Kidney (tissue), 14 donors: ENCODE data around the gene PODNL1. TPM values are rescaled to one million over a fixed set of nuclear protein-coding genes. Genes with fewer than 3 reads are reported as not detected.
"Not testable (repeated sequence)": the region's sequence is repeated elsewhere in the genome, so short reads cannot be mapped to it uniquely, and the experiment has no call there.

Experiments
- DNase-seq, 5 donors: peaks; one replicate each; pipeline ENCODE4 v3.0.0-alpha.2; 2013 to 2020
- FAIRE-seq: peaks from 2 replicates; lab custom pipeline; 2012; peaks lifted over from hg19 to GRCh38; lab: Jason Lieb, UNC
- H3K27ac ChIP-seq, 2 donors: one replicate each; pipeline ENCODE4 v1.7.0; 2013; ENCODE audit warnings: low read depth in 2 of 2, low read length in 2 of 2, inconsistent platforms in 1 of 2
- H3K27me3 ChIP-seq: one replicate; pipeline ENCODE4 v1.7.1; 2013; ENCODE audit warnings: low read length, inconsistent platforms; ENCODE audit not compliant: control insufficient read depth, insufficient read depth
- H3K36me3 ChIP-seq, 3 donors: one replicate each; pipeline versions ENCODE4 v1.7.0 to v1.7.1; 2013; ENCODE audit warnings: low read length in 3 of 3, control low read depth in 1 of 3, inconsistent platforms in 1 of 3; ENCODE audit not compliant: insufficient read depth in 3 of 3, control insufficient read depth in 2 of 3
- H3K4me1 ChIP-seq, 3 donors: one replicate each; pipeline versions ENCODE4 v1.7.0 to v1.7.1; 2013; ENCODE audit warnings: low read length in 3 of 3, inconsistent platforms in 1 of 3, low read depth in 1 of 3; ENCODE audit not compliant: control insufficient read depth in 2 of 3, insufficient read depth in 2 of 3
- H3K4me3 ChIP-seq, 3 donors: one replicate each; pipeline versions ENCODE4 v1.7.0 to v1.8.1; 2013; ENCODE audit warnings: low read length in 3 of 3, control low read depth in 1 of 3, inconsistent platforms in 1 of 3
- H3K9ac ChIP-seq, 3 donors: one replicate each; pipeline versions ENCODE4 v1.7.0 to v1.7.1; 2013; ENCODE audit warnings: low read length in 3 of 3, control low read depth in 1 of 3, inconsistent platforms in 1 of 3
- H3K9me3 ChIP-seq, 3 donors: one replicate each; pipeline versions ENCODE4 v1.7.0 to v1.7.1; 2013; ENCODE audit warnings: low read length in 3 of 3, control low read depth in 1 of 3, inconsistent platforms in 1 of 3; ENCODE audit not compliant: control insufficient read depth in 2 of 3, insufficient read depth in 1 of 3
- intact Hi-C: fragments of 100-400 bp; cut with DNase I; formaldehyde crosslinking; loops from one replicate; pipeline ENCODE4 v1.11.1; 2022
- polyA plus RNA-seq: library from polyadenylated mRNA; stranded (reverse); fragments of 350-450 nt; fragmentation: Illumina TruSeq; extraction: RNeasy Lipid Tissue Mini Kit (QIAGEN cat#74804); gene quantifications from one replicate; pipeline ENCODE4 v1.2.3, GENCODE V29; 2014; ENCODE audit warnings: low read depth, low replicate concordance; ENCODE audit not compliant: insufficient read depth
- total RNA-seq: library from RNA; stranded (reverse); fragmentation: NEBNext Ultra II Directional; extraction: Animal tissue kit (Norgen Biotek cat#: 25700); gene quantifications from one replicate; pipeline ENCODE4 v1.2.1, GENCODE V29; 2021
- TF ChIP-seq, protein P1 (sequence below): IDR thresholded peaks from 3 replicates; pipeline ENCODE4 v1.5.1; 2012; ENCODE audit warnings: mild to moderate bottlenecking, moderate library complexity, borderline replicate concordance; ENCODE audit not compliant: insufficient read depth; ENCODE audit errors: extremely low read depth
- donor health status: control.
- donor health status: control.
- donor health status: control.
- donor health status: control.
- donor health status: control.
- donor health status: DM: yes; HTN: yes; CAD: no.
- donor health status: Normal renal cell carcinoma (clear cell type).

Gene PODNL1
- total and polyA plus RNA-seq, 2 donors from 2014 or later, result 3.0 TPM; not detected in 1

DNA sequence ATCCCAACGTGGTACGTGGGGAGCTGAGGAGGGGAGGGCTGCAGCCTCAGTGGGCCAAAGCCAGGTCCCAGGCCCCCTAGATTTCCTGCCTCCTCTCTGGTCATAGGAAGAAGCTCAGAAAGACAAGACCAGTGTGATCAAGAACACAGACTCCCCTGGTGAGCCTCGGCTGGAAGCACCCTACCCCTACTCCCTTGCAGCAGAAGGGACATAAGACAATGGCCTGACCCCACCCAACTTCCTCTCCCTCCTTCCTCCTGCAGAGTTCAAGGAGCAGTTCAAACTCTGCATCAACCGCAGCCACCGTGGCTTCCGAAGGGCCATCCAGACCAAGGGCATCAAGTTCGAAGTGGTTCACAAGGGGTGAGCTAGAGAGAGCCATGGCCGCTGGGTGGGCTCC lies 11.5 kb downstream of the PODNL1 start:
- Histone ChIP-seq H3K36me3 (peaks cover 5 to 13% (median 13%) of the 10 kb centered on the region in 3 donors), H3K9me3 (no peaks in the 10 kb centered on the region), H3K27ac (peak overlapping the region in 1 of 2 donors; percentile 11), H3K27me3 (no peaks in the 10 kb centered on the region), H3K4me1 (no peaks in the 10 kb centered on the region), H3K4me3 (no peak overlapping the region), H3K9ac (no peak overlapping the region)
- TF ChIP-seq, protein P1, sequence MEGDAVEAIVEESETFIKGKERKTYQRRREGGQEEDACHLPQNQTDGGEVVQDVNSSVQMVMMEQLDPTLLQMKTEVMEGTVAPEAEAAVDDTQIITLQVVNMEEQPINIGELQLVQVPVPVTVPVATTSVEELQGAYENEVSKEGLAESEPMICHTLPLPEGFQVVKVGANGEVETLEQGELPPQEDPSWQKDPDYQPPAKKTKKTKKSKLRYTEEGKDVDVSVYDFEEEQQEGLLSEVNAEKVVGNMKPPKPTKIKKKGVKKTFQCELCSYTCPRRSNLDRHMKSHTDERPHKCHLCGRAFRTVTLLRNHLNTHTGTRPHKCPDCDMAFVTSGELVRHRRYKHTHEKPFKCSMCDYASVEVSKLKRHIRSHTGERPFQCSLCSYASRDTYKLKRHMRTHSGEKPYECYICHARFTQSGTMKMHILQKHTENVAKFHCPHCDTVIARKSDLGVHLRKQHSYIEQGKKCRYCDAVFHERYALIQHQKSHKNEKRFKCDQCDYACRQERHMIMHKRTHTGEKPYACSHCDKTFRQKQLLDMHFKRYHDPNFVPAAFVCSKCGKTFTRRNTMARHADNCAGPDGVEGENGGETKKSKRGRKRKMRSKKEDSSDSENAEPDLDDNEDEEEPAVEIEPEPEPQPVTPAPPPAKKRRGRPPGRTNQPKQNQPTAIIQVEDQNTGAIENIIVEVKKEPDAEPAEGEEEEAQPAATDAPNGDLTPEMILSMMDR, result no peak
- intact Hi-C loops, result no loop called here
- no peak for DNase-seq
- no peak for FAIRE-seq

DNA sequence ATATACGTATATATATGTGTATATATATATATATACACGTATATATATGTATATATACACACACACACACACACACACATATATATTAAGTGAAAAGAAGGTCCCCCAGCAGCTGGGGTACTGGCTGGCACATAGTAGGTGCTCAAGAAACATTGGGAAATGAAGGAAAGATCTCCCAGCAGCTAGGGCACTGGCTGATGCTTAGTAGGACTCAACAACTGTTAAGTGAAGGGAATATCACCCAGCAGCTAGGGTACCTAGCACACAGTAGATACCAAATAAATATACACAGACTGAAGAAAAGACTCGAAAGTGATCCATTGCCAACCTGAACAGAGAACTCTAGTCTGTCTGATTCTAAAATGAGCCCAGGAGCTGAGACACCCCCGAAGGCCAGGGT lies 12.2 kb downstream of the PODNL1 start:
- no peaks in the 10 kb centered on the region for H3K27me3 ChIP-seq
- intact Hi-C loops, result no loop called here
- H3K9ac ChIP-seq, result no peak overlapping the region
- no peaks in the 10 kb centered on the region for H3K4me1 ChIP-seq
- no peak for FAIRE-seq
- H3K4me3 ChIP-seq, result no peak overlapping the region
- peaks cover 5 to 17% (median 16%) of the 10 kb centered on the region in 3 donors for H3K36me3 ChIP-seq
- TF ChIP-seq, protein P1, result no peak
- no peaks in the 10 kb centered on the region for H3K9me3 ChIP-seq
- no peak for DNase-seq
- peak overlapping the region in 1 of 2 donors; percentile 11 for H3K27ac ChIP-seq

DNA sequence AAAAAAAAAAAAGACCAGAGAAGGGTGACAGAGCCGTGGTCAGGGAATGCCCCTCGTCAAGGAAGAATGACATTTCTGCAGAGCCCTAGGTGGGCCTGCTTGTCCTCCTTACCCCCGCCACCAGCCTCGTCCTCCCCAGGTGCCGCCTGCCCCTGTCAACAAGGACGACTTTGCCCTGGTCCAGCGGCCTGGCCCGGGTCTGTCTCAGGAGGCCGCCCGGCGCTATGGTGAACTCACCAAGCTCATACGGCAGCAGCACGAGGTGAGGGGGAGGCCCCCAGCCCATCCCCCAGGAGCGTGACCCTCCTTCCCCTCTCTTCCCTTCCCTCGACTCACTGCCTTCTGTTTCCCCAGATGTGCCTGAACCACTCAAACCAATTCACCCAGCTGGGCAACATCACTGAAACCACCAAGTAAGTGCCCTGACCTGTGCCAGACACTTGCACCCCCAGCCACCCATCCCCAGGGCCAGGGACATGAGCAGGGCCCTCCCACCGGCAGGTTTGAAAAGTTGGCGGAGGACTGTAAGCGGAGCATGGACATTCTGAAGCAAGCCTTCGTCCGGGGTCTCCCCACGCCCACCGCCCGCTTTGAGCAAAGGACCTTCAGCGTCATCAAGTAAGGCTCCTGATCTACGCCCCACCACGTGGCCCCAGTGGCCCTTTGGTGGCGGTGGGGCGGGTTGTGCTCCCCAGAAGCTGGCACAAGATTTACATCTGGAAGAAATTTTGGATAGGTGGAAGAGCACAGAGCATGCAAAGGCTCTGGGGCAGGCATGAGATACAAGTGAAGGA lies 14.8 kb downstream of the PODNL1 start:
- FAIRE-seq (no peak), DNase-seq (peak in 1 of 5 donors; percentile 74)
- H3K4me1 ChIP-seq, result no peaks in the 10 kb centered on the region
- H3K9me3 ChIP-seq, result no peaks in the 10 kb centered on the region
- no peak overlapping the region for H3K4me3 ChIP-seq
- TF ChIP-seq, protein P1, result no peak
- H3K27ac ChIP-seq, result no peak overlapping the region
- intact Hi-C loops, result no loop called here
- H3K36me3 ChIP-seq, result peaks cover 5 to 21% (median 19%) of the 10 kb centered on the region in 3 donors
- H3K9ac ChIP-seq, result no peak overlapping the region
- H3K27me3 ChIP-seq, result no peaks in the 10 kb centered on the region

DNA sequence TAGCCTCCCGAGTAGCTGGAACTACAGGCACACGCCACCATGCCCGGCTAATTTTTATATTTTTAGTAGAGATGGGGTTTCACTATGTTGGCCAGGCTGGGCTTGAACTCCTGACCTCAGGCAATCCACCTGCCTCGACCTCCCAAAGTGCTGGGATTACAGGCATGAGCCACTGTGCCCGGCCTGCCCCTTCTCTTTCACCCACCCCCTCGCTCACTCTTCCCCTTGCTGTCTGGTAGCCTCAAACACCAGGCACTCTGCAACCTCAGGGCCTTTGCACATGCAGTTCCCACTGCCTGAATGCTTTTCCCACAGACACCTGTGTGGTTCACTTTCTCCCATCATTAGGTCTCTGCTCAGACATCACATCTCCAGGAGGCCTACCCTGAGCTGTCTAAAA lies 16.1 kb downstream of the PODNL1 start:
- H3K27me3 ChIP-seq, H3K4me1 ChIP-seq, intact Hi-C loops, H3K9ac ChIP-seq, DNase-seq, FAIRE-seq, H3K4me3 ChIP-seq, H3K9me3 ChIP-seq, H3K27ac ChIP-seq: not testable (repeated sequence)
- peaks cover 3 to 21% (median 20%) of the 10 kb centered on the region in 3 donors for H3K36me3 ChIP-seq
